ENCODE results near the gene FSTL3. TPM values are rescaled to one million over a fixed set of nuclear protein-coding genes. Genes with fewer than 3 reads are reported as not detected.

Gene FSTL3
- total RNA-seq, 1 experiment from 2014 or later: 29.1 TPM

DNA sequence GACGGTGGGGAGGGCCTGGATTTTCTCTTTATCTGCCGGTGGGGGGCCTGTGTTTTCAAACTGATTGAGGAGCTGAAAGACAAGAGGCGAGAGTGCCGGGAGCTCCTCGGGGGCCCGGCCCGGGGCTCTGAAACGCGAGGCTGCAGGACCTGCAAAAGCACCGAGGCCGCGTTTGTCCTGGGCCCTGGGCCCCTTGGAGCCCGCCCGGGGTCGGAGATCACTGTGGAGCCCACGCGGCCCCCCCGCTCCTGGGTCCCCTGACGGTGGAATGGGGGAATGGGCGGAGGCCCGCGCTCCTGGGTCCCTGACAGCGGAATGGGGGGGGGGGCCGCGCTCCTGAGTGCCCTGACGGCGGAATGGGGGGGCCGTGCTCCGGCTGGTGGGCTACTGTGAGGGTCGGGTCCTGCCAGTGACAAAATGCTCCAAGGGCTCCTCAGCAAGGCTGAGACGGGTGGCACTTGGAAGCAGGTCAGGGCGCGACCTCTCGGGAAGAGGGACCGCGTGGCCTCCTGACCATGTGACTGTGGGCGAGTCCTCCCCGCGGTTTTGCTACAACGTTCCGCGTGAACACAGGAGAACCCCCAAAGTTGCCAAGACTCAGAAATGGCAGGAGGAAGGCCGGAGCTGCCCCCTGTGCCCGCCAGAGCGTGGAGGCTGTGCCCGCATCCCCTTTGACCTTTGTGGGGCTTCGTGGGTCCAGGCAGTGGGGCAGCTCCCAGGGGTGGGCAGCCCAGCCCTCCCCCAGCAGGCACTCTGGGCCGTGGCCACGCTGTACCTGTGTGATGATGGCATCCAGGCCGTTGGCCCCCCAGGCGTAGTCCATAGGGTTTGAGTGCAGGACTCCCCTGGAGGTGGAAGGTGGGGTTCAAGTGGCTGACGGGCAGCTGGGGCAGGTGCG lies 27.0 kb upstream of the FSTL3 start:
- Histone ChIP-seq H3K79me2 (ENCODE audit: insufficient read depth, low read length) (peaks cover 43% of the 10 kb centered on the region), H3K9me2 (ENCODE audit: insufficient read depth) (no peaks in the 10 kb centered on the region), H3K9me3 (ENCODE audit: control insufficient read depth in 1 of 2, insufficient read depth in 1 of 2, low read depth in 1 of 2, low read length in 2 of 2) (no peaks in the 10 kb centered on the region), H3K27me3 (ENCODE audit: insufficient read depth, low read length) (no peaks in the 10 kb centered on the region), H3K36me3 (ENCODE audit: control insufficient read depth in 1 of 2, insufficient read depth in 2 of 2, low read length in 2 of 2) (peaks cover 11 to 45% of the 10 kb centered on the region in 2 experiments), H2AFZ (ENCODE audit: low read depth, low read length, poor library complexity, severe bottlenecking) (no peak overlapping the region), H4K20me1 (ENCODE audit: insufficient read depth) (no peaks in the 10 kb centered on the region), H3K27ac (ENCODE audit: low read depth, low read length) (no peak overlapping the region), H3K4me2 (ENCODE audit: low read length) (no peak overlapping the region), H3K4me3 (replicated peaks in 1 of 2; ENCODE audit: low read depth in 1 of 2, low read length in 2 of 2) (no peak overlapping the region), H3K4me1 (ENCODE audit: control insufficient read depth in 1 of 2, insufficient read depth in 2 of 2, low read length in 2 of 2) (no peaks in the 10 kb centered on the region), H3K9ac (ENCODE audit: low read length) (no peak overlapping the region)
- RAD21 ChIA-PET (ENCODE audit: low non-redundant PET in 1 of 2, low total read pairs in 2 of 2, uncharacterized antibody in 2 of 2, unreplicated experiment in 2 of 2): no interaction called here
- ATAC-seq (no peak), DNase-seq (ENCODE audit: low read depth, low spot score) (no peak)
- intact Hi-C loops (cut with micrococcal nuclease): no loop called here
- CTCF ChIA-PET: no interaction called here
- BruUV-seq (replicated peaks): no TSS peak
- POLR2A ChIA-PET: no interaction called here
- no peak for TF ChIP-seq EGR1 (IDR thresholded peaks at IDR 0.05; ENCODE audit: low read depth)
- TF ChIP-seq POLR2AphosphoS5 (IDR thresholded peaks at IDR 0.05; ENCODE audit: low read depth, low read length): no peak
- no peak for TF ChIP-seq YY1 (IDR thresholded peaks at IDR 0.05; ENCODE audit: extremely low read depth, insufficient replicate concordance, low read depth, low read length)
- TF ChIP-seq, protein P1, sequence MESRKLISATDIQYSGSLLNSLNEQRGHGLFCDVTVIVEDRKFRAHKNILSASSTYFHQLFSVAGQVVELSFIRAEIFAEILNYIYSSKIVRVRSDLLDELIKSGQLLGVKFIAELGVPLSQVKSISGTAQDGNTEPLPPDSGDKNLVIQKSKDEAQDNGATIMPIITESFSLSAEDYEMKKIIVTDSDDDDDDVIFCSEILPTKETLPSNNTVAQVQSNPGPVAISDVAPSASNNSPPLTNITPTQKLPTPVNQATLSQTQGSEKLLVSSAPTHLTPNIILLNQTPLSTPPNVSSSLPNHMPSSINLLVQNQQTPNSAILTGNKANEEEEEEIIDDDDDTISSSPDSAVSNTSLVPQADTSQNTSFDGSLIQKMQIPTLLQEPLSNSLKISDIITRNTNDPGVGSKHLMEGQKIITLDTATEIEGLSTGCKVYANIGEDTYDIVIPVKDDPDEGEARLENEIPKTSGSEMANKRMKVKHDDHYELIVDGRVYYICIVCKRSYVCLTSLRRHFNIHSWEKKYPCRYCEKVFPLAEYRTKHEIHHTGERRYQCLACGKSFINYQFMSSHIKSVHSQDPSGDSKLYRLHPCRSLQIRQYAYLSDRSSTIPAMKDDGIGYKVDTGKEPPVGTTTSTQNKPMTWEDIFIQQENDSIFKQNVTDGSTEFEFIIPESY (IDR thresholded peaks at IDR 0.05; ENCODE audit: extremely low read depth, insufficient replicate concordance, low read length): no peak
- no peak for TF ChIP-seq FOSL1 (IDR thresholded peaks at IDR 0.05; ENCODE audit: low read depth)
- no peak for TF ChIP-seq ZFX (IDR thresholded peaks at IDR 0.05)

DNA sequence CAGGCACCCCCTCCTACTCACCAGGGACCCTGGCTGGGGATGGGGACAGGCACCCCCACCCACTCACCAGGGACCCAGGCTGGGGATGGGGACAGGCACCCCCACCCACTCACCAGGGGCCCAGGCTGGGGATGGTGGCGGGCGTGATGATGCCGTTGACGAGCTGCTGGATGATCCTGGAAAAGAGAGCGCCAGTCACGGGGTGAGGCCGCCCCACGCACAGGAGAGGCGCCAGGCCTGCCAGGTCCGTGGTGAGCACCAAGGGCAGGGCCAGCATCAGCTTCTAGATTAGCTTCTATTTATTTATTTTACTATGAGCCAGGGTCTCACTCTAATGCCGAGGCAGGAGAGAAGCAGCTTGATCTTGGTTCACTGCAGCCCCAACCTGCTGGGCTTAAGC lies 26.1 kb upstream of the FSTL3 start:
- H3K9me3 ChIP-seq (ENCODE audit: control insufficient read depth in 1 of 2, insufficient read depth in 1 of 2, low read depth in 1 of 2, low read length in 2 of 2): no peaks in the 10 kb centered on the region
- H2AFZ ChIP-seq (ENCODE audit: low read depth, low read length, poor library complexity, severe bottlenecking): no peak overlapping the region
- POLR2A ChIA-PET: no interaction called here
- ATAC-seq (no peak), DNase-seq (ENCODE audit: low read depth, low spot score) (no peak)
- intact Hi-C loops (cut with micrococcal nuclease): no loop called here
- RAD21 ChIA-PET (ENCODE audit: low non-redundant PET in 1 of 2, low total read pairs in 2 of 2, uncharacterized antibody in 2 of 2, unreplicated experiment in 2 of 2): no interaction called here
- peaks cover 52% of the 10 kb centered on the region for H3K79me2 ChIP-seq (ENCODE audit: insufficient read depth, low read length)
- H3K4me2 ChIP-seq (ENCODE audit: low read length): no peak overlapping the region
- no peak overlapping the region for H3K27ac ChIP-seq (ENCODE audit: low read depth, low read length)
- no peak overlapping the region for H3K4me3 ChIP-seq (replicated peaks in 1 of 2; ENCODE audit: low read depth in 1 of 2, low read length in 2 of 2)
- no peaks in the 10 kb centered on the region for H3K4me1 ChIP-seq (ENCODE audit: control insufficient read depth in 1 of 2, insufficient read depth in 2 of 2, low read length in 2 of 2)
- no peaks in the 10 kb centered on the region for H3K27me3 ChIP-seq (ENCODE audit: insufficient read depth, low read length)
- H3K9ac ChIP-seq (ENCODE audit: low read length): no peak overlapping the region
- peaks cover 11 to 45% of the 10 kb centered on the region in 2 experiments for H3K36me3 ChIP-seq (ENCODE audit: control insufficient read depth in 1 of 2, insufficient read depth in 2 of 2, low read length in 2 of 2)
- TSS peak; percentile 27 for BruUV-seq (replicated peaks)
- H4K20me1 ChIP-seq (ENCODE audit: insufficient read depth): no peaks in the 10 kb centered on the region
- H3K9me2 ChIP-seq (ENCODE audit: insufficient read depth): no peaks in the 10 kb centered on the region
- CTCF ChIA-PET: no interaction called here
- TF ChIP-seq, protein P2, sequence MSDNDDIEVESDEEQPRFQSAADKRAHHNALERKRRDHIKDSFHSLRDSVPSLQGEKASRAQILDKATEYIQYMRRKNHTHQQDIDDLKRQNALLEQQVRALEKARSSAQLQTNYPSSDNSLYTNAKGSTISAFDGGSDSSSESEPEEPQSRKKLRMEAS (IDR thresholded peaks at IDR 0.05): no peak
- TF ChIP-seq, protein P3, sequence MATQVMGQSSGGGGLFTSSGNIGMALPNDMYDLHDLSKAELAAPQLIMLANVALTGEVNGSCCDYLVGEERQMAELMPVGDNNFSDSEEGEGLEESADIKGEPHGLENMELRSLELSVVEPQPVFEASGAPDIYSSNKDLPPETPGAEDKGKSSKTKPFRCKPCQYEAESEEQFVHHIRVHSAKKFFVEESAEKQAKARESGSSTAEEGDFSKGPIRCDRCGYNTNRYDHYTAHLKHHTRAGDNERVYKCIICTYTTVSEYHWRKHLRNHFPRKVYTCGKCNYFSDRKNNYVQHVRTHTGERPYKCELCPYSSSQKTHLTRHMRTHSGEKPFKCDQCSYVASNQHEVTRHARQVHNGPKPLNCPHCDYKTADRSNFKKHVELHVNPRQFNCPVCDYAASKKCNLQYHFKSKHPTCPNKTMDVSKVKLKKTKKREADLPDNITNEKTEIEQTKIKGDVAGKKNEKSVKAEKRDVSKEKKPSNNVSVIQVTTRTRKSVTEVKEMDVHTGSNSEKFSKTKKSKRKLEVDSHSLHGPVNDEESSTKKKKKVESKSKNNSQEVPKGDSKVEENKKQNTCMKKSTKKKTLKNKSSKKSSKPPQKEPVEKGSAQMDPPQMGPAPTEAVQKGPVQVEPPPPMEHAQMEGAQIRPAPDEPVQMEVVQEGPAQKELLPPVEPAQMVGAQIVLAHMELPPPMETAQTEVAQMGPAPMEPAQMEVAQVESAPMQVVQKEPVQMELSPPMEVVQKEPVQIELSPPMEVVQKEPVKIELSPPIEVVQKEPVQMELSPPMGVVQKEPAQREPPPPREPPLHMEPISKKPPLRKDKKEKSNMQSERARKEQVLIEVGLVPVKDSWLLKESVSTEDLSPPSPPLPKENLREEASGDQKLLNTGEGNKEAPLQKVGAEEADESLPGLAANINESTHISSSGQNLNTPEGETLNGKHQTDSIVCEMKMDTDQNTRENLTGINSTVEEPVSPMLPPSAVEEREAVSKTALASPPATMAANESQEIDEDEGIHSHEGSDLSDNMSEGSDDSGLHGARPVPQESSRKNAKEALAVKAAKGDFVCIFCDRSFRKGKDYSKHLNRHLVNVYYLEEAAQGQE (IDR thresholded peaks at IDR 0.05; ENCODE audit: low read depth): no peak
- TF ChIP-seq EGR1 (IDR thresholded peaks at IDR 0.05; ENCODE audit: low read depth) (no peak), RAD21 (IDR thresholded peaks at IDR 0.05; ENCODE audit: low read depth) (no peak), ZNF274 (IDR thresholded peaks at IDR 0.05; ENCODE audit: low read depth, low read length) (no peak), SIN3A (IDR thresholded peaks at IDR 0.05; ENCODE audit: low read depth) (no peak), EZH2 (IDR thresholded peaks at IDR 0.05) (no peak)
